Pancreas (tissue), 10 donors: ENCODE measurements around the gene HEPHL1. TPM values are rescaled to one million over a fixed set of nuclear protein-coding genes. Genes with fewer than 3 reads are reported as not detected.

Experiments
- ATAC-seq, 4 donors: fragments of 200-7000 bp; cut with Tn5 transposase; one replicate each; pipeline versions ENCODE4 v1.8.0 to v1.9.1; 2020; ENCODE audit warnings: mild to moderate bottlenecking in 4 of 4, moderate library complexity in 4 of 4
- DNase-seq, 6 donors: peaks; one replicate each; pipeline ENCODE4 v3.0.0-alpha.2; 2020
- FAIRE-seq: peaks from 2 replicates; lab custom pipeline; 2012; peaks lifted over from hg19 to GRCh38; lab: Jason Lieb, UNC
- H3K27ac ChIP-seq, 4 donors: fragments of 200-600 bp; sonication (generic); 1 replicate in 3 of 4; 2 replicates in 1 of 4; pipeline versions ENCODE4 v1.5.0 to v1.8.0; 2020
- H3K27me3 ChIP-seq, 4 donors: fragments of 200-600 bp; one replicate each; pipeline ENCODE4 v1.8.0; 2021
- H3K36me3 ChIP-seq, 3 donors: fragments of 200-600 bp; sonication (generic) in 1 of 3; one replicate each; pipeline versions ENCODE4 v1.5.0 to v1.8.0; 2020 to 2021
- H3K4me1 ChIP-seq, 3 donors: fragments of 200-600 bp; one replicate each; pipeline ENCODE4 v1.8.0; 2021
- H3K4me3 ChIP-seq, 4 donors: fragments of 200-600 bp; sonication (generic) in 2 of 4; one replicate each; pipeline versions ENCODE4 v1.5.0 to v1.8.0; 2020 to 2021
- H3K9me3 ChIP-seq, 4 donors: fragments of 200-600 bp; one replicate each; pipeline ENCODE4 v1.8.0; 2021
- CTCF ChIP-seq, 4 donors: fragments of 200-600 bp; sonication (generic) in 3 of 4; IDR thresholded peaks; one replicate each; pipeline versions ENCODE4 v1.5.0 to v1.8.0; 2021; ENCODE audit warnings: antibody characterized with exemption in 4 of 4
- WGBS, 2 donors: extraction: QIAGEN DNeasy Blood & Tissue Kit; methylation state at CpG; one replicate each; pipeline ENCODE4 v1.1.7; 2013; 5-methylcytosine and 5-hydroxymethylcytosine counted together
- intact Hi-C, 3 donors: fragments of 100-400 bp; cut with DNase I; formaldehyde crosslinking; loops; one replicate each; pipeline versions ENCODE4 v1.11.1 to v1.14.2; 2022
- polyA plus RNA-seq, 2 donors: library from polyadenylated mRNA; stranded (reverse); fragments of 200-250 nt; gene quantifications; one replicate each; pipeline ENCODE4 v1.2.3, GENCODE V29; 2013
- total RNA-seq, 6 donors: library from RNA; stranded (reverse); fragmentation: NEBNext Ultra II Directional in 4 of 6; extraction: Animal tissue kit (Norgen Biotek cat#: 25700) in 4 of 6; gene quantifications; one replicate each; pipeline versions ENCODE4 v1.2.1 to v1.2.4, GENCODE V29; 2021 to 2023
- donor health status: healthy with polysubstance abuse.
- donor health status: DM: no; HTN: no; CAD: no; lungs with moderate emphysema.
- donor health status: DM: no; HTN: no; CAD: no.
- donor health status: control.
- donor health status: control.
- donor health status: Bipolar disorder and iron deficiency.
- donor health status: DM: yes; HTN: yes; CAD: no.
- donor health status: DM: no; HTN: no; CAD: no.
- donor health status: DM: no; HTN: no; CAD: no.
- donor health status: DM: yes; HTN: yes; CAD: no.

The HEPHL1 gene
- total and polyA plus RNA-seq, 8 donors: not detected

DNA sequence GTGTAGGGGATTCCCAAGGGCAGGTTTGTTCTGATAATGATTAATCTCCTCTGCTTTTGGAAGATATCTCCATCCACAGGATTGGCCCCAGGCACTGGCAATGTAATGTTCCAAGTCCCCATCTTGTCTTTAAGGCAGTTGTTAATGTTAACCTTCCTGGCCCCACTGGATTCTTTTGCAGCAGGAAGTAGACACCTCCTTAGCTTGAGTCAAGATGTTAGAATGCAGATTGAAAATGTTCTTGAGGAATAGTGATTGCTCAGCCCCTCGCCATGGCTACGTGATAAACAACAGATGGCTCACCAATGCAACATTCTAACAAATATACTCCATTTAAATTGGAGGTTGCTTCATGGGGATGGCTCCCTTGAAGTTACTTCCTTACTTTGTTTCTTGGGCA is 7.3 kb downstream of the HEPHL1 start:
- DNase-seq (no peak), ATAC-seq (no peak), FAIRE-seq (no peak)
- 62 to 81% methylated on average over 2 of the region's 2 CpGs for WGBS, 2 donors
- no peaks in the 10 kb centered on the region for H3K36me3 ChIP-seq
- no peaks in the 10 kb centered on the region for H3K27me3 ChIP-seq
- no peaks in the 10 kb centered on the region for H3K9me3 ChIP-seq
- H3K4me3 ChIP-seq: no peak overlapping the region
- H3K27ac ChIP-seq: no peak overlapping the region
- TF ChIP-seq CTCF (IDR thresholded peaks at IDR 0.05): no peak
- intact Hi-C loops: no loop called here
- no peaks in the 10 kb centered on the region for H3K4me1 ChIP-seq

DNA sequence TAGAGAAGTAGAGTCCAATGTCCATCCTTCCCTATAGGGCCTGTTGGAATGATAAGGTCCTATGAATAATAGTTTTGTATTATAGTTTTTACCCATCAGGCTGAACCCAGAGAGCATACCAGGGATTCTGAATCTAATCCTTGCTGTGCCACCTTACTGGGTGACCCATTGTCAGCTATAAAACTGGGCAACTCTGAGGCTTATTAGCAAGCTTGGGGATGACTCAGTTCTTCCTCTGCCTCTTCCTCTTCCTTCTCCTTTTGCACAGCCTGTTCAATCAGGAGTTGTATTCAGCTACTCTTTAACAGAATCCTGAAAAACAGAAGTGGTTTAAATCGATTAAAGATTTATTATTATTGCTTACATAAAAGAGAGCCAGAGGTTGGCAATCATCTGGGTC is 8.9 kb downstream of the HEPHL1 start:
- no peak overlapping the region for H3K27ac ChIP-seq
- DNase-seq (no peak), ATAC-seq (no peak), FAIRE-seq (no peak)
- H3K27me3 ChIP-seq: no peaks in the 10 kb centered on the region
- no peak overlapping the region for H3K4me3 ChIP-seq
- 55 to 67% methylated on average over 1 of the region's 1 CpG for WGBS, 2 donors
- no peaks in the 10 kb centered on the region for H3K9me3 ChIP-seq
- no peak for TF ChIP-seq CTCF (IDR thresholded peaks at IDR 0.05)
- H3K4me1 ChIP-seq: no peaks in the 10 kb centered on the region
- intact Hi-C loops: no loop called here
- H3K36me3 ChIP-seq: no peaks in the 10 kb centered on the region

DNA sequence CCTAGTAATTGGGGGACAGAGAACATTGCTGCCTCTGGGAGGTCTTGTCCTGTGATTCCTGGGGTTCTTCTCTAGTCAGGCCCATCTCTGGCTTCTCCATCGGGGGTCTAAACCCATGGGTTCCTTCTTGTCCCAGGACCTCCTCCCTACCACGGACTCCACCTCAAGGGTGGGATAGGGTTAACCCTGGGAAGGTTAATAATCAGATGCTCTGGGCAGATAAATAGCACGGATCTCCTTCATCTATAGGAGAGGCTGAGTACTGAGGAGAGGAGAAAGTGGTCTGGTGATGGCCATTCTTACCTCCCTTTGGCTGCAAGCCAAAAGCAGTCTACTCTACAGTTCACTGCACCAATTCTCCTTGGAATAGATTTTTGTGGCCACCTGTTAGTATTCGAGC is 10.5 kb downstream of the HEPHL1 start:
- no peaks in the 10 kb centered on the region for H3K4me1 ChIP-seq
- FAIRE-seq (no peak), ATAC-seq (no peak), DNase-seq (no peak)
- H3K9me3 ChIP-seq: no peaks in the 10 kb centered on the region
- H3K27me3 ChIP-seq: no peaks in the 10 kb centered on the region
- H3K36me3 ChIP-seq: no peaks in the 10 kb centered on the region
- WGBS, 2 donors: 59 to 63% methylated on average over 4 of the region's 4 CpGs
- TF ChIP-seq CTCF (IDR thresholded peaks at IDR 0.05): no peak
- intact Hi-C loops: no loop called here
- no peak overlapping the region for H3K4me3 ChIP-seq
- H3K27ac ChIP-seq: no peak overlapping the region

DNA sequence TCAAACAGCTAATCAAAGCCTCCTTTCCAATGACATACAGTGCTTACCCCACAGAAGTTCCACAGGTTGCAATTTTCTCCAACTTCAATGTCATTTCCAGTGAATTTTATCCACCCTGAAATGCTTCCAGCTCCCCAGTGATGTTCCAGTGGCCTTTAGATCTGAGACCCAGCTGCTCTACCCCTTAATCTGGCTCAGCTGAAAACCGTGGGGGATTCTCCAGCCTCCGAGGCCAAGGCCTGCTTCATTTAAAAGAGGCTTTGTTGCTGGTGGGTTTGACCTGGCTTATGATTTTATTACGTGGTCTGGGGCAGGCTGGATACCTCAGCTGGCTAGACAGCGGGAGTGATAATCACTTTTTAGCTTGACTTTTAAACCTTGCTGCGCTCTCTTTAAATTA is 10.9 kb downstream of the HEPHL1 start:
- no peaks in the 10 kb centered on the region for H3K36me3 ChIP-seq
- DNase-seq (no peak), FAIRE-seq (no peak), ATAC-seq (no peak)
- H3K4me3 ChIP-seq: no peak overlapping the region
- no peak overlapping the region for H3K27ac ChIP-seq
- no peak for TF ChIP-seq CTCF (IDR thresholded peaks at IDR 0.05)
- H3K4me1 ChIP-seq: no peaks in the 10 kb centered on the region
- 73 to 78% methylated on average over 5 of the region's 5 CpGs for WGBS, 2 donors
- H3K9me3 ChIP-seq: no peaks in the 10 kb centered on the region
- H3K27me3 ChIP-seq: no peaks in the 10 kb centered on the region
- intact Hi-C loops: no loop called here

DNA sequence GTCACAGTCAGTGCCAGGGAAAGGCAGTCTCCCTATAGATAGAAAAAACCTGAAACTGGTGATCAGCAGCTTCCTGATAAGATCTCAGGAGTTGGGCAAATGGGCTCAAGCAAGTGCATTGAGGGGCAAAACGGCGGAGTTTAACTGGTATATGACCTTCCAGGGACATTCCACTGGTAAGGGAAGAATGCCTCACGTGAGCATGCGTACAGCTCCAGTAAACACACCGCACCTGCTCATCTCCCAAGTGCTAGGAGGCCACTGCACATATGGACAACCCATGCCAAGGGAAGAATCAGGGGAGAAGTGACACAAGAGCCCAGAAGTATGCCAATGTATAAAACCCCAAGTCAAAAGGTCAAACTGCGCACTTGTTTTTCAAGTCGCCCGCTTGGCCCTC is 11.6 kb downstream of the HEPHL1 start:
- Histone ChIP-seq H3K4me1 (no peaks in the 10 kb centered on the region), H3K9me3 (no peaks in the 10 kb centered on the region), H3K36me3 (no peaks in the 10 kb centered on the region), H3K27ac (no peak overlapping the region), H3K27me3 (no peaks in the 10 kb centered on the region), H3K4me3 (no peak overlapping the region)
- WGBS, 2 donors: 77 to 84% methylated on average over 8 of the region's 8 CpGs
- TF ChIP-seq CTCF (IDR thresholded peaks at IDR 0.05): no peak
- intact Hi-C loops: no loop called here
- FAIRE-seq: no peak
- no peak for ATAC-seq
- DNase-seq: no peak
